ENCODE results near the gene RNF151.
A peak's percentile ranks its signal among the peaks of the same experiment; 100 is the strongest.

Gene RNF151

DNA sequence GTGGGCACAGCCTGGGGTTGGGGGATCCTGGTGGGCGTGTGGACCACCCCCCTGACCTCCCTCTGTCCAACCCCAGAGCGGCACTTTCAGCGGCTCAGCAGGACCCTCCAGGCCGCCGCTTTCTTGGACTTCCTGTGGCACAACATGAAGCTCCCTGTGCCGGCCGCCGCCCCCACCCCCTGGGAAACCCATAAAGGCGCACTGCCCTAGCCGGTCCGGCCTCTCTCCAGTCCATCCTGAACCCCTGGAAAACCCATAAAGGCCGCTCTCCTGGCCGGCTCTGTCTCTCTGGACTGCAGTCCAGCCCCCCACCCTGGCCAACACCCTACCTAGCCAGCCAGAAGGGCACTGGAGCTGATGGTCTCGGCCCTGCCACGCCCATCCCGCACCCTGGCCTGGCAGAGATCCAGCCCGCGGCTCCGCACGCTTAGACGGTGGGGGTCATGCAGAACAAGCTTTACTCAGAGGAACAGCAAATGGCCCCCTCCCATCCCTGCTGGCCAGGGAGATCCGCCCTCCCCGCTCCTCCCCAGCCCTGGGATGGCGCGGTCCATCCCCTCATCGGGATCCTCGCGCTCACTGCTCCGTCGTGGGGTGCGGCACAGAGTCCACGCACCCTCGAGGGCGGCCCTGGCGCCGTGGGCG lies 11.9 kb downstream of the RNF151 start:
- no peak for DNase-seq

DNA sequence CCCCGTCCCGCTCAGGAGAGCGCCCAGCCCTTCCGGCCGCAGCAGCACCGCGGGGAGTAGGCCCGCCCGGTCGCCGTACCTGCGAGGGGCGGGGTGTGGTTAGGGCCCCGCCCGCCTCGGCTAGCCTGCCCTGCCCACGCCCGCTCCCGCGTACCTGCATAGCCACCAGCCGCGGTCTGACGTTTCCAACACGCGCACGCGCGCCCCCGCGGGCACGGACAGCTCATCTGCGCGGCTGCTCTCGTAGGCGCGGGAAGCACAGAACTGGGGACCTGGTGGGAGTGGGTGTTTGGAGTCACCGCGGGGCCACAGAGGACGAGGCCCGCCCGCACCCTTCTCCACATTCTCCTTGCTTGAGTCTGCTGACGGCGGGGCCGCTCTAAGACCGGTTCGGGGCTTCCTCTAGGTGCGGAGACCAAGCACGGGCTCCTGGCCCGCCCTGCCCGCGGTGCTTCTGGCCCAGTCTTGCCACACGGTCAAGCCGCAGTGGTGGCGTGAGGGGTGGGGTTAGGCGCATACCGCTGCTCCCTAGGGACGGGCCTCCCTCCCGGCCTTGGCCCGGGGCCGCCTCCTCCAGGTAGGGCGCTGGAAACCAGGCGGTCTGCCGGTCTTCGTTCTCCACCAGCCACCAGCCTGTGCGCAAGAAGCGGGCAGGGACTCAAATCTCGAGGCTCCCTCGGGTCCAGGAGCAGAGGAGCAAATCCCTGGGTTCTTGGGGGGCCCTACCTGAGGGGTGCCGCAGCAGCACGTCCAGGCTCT lies 12.8 kb downstream of the RNF151 start:
- DNase-seq, result no peak

DNA sequence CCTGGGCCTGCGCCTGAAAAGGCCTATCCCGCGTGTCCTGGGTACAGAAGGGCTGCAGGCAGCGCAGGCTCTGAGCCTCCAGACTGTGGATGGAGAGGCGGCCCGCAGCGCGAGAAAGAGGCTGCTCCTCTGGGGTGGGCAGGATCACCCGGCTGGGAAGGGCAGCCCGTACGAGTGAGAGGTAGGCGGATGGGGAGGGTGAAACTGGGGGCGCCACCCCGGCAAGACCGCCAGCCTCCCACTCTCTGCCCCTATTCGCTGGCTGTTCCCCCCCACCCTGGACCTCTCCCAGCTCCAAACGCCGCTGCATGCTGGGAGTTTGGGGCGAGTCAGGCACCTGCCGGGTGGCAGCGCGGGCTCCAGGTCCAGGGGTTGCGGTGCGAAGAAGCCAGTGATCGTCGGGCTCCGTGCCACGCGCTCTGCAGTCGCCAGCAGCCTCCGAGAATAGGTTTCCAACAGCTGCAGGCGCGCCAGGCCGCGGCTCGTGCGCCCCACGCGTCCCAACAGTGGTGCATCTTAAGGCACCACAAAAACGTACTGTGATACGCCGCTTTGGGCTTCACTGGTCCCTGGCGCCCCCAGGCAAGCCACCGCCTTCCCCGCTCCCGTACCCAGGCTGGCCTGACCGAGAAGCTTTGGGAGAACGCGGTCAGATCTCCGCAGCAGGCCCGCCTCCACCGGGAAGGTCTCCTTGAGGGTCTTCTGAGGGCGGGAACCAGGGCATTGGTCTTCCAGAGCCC lies 13.5 kb downstream of the RNF151 start:
- DNase-seq, result no peak

DNA sequence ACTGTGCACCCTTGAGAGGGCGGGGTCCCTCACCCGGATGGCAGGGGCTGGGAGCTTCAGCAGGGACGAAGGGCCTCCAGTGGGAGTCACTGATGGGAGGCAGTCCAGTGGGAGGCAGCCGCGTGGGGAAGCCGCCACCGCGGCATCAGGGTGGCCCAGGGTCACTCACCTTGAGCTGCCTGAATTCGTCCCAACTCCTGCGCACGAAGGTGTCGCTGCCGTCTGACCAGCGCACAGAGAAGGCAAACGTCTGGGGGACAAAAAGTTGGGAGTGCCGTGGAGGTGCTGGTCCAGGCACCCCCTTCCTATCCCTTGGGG lies 14.1 kb downstream of the RNF151 start:
- no peak for DNase-seq

DNA sequence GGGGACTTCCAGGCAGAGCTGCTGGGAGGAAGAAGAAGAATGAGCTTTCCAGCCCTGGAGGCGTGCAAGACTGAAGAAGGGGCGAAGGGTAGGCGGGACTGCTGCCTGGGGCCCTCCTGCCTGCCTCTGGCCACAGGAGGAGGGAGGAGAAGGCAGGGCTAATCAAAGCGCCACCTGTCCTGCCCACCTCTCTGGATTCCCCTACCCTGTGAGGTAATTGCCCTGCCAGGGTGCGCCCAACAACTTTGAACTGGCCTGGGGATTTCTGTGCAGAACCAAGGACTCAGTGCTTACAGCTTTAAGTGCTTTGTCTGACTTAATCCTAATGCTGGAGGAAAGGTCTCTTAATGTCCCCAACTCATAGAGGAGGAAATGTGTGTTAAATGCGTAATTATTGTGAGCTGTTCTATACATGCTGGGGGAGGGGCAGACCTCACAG lies 14.8 kb downstream of the RNF151 start, which contains the start of gene NOXO1:
NOXO1 (minus strand) TSS at position 72 of the 439 bp plus-strand sequence. CDS start 290 bp downstream, outside the sequence.
- DNase-seq, result no peak

DNA sequence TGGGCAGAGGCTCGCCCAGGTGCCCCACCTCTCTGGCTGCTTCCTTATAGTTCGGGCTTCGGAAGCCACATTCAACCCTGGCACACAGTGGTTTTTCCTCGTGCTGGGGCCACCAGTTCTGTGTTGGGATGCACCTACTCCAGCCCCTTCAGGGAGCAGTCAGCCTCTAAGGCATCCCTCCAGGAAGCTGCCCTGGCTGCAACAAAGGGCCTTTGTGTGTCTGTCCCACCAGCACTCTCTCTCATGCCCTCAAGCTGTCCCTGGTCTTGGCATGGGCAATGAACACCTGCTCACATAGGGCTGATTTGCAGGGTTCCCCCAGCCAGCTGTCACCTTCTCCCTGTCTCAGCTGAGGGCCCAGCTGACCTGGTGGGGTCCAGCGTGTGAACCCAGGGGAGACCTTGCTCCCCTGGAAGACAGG lies 15.4 kb downstream of the RNF151 start:
- no peak for DNase-seq

DNA sequence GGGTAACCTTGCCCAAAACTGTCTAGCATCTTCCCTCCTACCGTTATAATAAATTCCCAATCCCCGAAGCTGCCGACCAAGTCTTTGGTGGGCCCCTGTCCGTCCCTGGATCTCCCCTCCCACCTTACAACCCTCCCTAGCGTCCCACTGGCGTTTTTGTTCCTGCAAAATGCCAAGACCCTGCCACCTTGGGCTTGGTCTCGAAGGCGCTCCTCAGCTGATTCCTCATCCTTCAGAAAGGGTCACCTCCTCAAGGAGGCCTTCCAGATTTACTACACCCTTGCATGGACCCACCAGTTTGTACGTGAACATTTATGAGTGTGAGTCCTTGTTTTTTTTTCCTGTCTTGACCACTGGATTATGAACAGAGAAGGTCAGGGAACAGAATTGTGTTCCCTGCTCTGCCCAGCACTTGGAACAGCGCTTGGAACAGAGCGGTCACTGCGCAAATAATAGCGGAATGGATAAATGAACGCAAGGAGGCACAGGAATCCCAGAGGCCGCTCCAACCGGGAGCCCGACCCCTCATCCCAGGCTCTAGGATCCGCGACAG lies 16.4 kb downstream of the RNF151 start:
- DNase-seq, result no peak

DNA sequence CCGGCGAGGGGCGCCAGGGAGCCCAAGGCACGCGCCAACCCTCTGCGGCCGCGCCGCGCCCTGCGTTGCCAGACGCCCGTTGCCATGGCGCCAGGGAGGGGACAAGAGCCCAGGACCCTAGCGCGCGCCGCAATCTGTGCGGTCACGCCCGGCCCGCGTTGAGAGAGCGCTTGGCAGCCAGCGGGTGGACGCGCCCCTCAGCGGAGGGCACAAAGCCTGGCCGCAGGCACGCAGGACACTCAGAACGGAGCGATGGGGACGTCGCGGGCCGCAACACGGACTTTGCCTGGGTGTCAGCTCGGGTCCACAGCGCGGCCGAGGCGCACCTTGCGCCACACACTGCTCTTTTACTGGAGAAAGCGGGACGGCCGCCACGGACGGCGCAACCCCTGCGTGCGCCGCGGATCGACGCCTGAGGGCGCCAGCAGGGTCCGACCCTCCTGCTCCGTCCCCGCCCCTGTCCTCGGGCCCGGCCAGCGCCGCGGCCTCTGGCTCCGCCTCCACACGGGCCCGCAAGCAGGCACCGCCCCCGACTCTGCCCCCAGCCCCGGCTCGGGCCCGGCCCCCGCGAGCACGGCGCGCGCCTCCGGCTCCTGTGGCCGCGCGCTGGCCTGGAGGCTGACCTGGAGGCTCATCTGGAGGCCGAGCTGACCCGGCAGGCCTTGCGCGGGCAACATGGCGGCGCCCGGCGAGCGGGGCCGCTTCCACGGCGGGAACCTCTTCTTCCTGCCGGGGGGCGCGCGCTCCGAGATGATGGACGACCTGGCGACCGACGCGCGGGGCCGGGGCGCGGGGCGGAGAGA lies 17.1 kb downstream of the RNF151 start, which contains the start of gene GFER:
GFER (plus strand) TSS at position 650 of the 803 bp plus-strand sequence; CDS start at position 676, 26 bp downstream.
- peak; percentile 36 for DNase-seq

DNA sequence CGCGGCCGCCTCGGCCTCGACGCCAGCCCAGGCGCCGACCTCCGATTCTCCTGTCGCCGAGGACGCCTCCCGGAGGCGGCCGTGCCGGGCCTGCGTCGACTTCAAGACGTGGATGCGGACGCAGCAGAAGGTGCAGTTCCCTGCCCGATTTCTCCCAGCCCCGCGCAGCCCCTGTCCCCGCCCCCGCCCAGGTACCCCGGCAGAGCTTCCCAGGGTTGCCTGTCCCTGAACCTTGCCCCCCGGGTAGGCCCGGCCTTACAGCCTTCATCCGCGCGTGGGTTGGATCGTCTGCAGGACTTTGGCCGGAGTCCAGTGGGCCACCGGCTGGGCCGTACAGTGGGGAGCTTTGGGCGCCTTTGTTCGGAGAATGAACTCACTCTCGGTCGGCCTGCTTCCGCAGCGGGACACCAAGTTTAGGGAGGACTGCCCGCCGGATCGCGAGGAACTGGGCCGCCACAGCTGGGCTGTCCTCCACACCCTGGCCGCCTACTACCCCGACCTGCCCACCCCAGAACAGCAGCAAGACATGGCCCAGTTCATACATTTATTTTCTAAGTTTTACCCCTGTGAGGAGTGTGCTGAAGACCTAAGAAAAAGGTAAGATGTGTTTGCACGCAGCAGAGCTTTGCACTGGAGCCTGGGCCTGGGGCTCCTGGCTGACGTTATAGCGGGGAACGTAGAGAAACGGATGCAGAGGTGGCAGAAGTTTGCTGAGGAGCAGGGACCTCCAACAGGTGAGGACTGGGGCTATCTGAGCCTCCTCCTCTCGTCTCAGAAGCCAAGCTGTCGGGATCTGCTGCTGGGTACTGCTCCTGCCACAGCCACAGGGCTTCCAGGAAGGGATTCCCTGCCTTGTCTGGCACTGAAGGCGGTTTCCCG lies 17.9 kb downstream of the RNF151 start:
- DNase-seq, result no peak

DNA sequence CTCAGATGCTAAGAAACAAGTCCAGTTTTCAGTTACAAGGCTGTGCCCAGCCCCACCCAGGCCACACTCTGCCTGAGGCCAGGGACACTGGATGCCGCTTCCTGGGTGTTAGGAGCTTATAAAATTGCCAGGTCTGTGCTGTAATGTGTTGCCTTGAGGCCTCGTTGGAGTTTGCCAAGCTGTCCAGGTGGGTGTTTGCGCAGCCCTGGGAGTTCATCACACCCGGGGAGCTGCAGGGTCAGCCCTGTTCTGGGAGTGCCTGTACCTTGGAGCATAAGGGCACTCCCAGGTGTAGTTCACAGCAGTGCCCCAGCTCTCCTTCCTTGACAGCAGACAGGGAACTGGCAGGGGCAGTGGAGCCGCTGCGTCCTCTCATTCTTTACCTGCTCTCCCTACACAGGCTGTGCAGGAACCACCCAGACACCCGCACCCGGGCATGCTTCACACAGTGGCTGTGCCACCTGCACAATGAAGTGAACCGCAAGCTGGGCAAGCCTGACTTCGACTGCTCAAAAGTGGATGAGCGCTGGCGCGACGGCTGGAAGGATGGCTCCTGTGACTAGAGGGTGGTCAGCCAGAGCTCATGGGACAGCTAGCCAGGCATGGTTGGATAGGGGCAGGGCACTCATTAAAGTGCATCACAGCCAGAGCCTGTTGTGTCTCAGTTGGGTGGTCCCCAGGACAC lies 19.0 kb downstream of the RNF151 start:
- DNase-seq, result no peak

DNA sequence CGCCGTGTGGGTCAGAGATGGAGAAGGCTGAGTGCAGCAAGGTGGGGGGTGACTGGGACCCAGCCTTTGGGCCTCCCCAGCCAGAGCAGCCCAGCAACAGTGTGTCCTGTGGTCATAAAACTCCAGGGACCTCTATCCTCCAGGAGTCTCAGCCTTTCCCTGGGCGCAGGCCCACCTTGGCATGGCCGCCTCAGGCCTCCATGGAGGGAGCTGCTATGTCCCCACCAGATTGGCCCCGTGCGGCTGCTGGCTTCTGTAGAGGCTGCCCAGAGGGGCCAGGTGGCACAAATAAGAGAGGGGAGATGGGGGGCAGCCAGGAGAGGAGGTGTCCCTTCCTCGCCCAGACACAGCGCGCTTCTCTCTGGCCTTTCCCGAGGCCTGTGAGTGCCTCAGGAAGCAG lies 20.5 kb downstream of the RNF151 start:
- no peak for DNase-seq

DNA sequence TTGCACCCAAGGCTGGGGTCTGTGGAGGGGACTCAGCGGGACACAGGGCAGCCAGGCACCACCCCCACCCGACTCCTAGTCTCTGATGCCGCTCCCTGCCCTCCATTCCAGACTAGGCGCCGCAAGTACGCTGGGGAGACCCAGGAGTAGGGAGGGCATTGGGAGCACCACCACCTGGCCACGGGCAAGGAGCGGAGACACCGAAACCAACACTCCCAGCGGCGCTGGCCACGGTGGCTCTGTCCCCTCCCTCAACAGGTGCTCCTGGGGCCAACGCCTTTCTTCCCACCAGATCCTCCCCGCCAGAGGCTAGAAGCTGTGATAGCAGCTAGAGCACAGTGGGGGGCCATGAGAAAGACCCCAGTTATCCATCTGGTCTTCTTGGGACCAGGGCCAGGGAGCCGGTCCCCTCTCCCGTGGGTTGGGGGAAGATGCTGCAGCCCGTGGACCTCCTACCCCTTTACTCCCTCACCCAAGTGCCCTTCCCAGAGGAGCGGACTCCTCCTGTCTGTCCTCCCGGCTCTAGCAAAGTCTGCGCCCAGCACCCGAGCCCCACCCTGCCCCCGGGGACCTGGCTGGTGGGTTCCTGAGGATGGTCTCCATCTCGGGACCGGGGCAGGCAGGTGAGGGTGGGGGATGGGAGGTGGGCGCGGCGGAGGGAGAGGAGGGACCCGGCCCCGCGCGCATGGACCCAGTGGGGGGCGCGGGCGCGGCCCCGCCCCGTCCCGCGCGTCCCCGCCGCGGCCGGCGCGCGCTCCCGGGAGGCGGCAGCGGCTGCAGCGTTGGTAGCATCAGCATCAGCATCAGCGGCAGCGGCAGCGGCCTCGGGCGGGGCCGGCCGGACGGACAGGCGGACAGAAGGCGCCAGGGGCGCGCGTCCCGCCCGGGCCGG lies 22.8 kb downstream of the RNF151 start, which contains the start of gene SYNGR3:
SYNGR3 (plus strand) TSS at position 762 of the 892 bp plus-strand sequence. CDS start 133 bp downstream, outside the sequence.
- DNase-seq, result no peak

DNA sequence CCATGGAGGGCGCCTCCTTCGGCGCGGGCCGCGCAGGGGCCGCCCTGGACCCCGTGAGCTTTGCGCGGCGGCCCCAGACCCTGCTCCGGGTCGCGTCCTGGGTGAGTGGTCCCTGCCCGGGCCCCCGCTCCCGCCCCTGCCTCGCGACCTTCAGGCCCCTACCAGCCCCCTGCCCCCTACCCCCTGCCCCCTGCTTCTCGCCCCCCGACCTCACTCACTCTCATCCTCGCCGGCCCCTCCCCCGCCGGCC lies 23.4 kb downstream of the RNF151 start:
- no peak for DNase-seq

DNA sequence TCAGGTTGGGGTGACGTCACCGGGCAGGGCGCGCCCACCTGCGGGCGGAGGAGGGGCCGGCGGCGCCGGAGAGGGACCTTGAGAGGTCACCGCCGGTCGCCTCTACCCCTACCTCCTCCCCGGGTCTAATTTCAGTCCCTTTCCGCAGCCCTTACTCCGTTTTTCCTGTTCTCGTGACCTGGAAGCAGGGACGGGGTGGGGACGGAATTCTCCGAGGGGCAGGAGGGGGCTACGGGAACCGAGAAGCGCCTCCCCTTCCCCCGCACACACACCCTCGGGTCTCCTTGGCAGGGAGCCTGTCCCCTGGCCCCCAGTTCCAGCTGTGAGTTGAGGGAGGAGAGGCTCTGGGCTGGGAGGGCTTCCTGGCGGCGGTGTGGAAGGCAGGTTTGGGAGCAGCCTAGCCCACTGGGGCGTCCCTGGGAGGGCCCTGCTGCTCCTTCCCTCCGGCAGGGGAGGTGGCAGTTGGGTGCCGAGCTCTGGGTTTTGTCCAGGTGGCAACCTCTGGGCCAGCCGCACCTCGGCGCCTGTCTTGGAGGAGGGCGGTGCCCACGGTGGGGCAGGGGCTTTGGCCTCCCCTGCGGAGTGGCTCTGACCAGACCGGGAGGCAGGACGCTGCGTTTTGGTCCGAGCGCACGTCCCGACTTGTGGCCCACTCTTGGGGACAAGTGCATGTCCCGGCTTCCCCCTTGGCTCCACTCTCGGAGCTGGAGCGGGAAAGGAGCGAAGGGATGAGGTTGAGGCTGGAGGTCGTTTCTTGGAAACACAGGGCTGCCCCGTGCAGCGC lies 23.9 kb downstream of the RNF151 start:
- no peak for DNase-seq

DNA sequence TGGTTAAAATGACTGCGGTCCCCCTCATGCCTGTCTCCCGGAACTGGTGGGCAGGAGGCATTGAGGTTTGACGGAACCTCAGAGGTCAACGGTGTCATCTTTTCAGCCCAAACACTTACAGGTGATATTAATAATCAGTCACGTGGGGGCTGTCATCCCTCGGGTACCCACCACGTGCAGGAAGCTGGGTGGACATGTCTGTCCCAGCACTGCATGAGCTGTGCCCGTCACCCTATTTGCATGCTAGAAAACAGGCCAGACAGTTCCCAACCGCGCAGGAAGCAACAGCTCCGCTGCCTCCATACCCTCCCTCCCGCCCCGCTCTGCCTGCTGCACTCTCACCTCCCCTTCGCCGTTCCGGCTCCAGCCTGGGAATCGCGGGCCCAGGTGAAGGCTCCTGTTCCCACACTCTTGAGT lies 24.5 kb downstream of the RNF151 start:
- DNase-seq, result peak; percentile 45

DNA sequence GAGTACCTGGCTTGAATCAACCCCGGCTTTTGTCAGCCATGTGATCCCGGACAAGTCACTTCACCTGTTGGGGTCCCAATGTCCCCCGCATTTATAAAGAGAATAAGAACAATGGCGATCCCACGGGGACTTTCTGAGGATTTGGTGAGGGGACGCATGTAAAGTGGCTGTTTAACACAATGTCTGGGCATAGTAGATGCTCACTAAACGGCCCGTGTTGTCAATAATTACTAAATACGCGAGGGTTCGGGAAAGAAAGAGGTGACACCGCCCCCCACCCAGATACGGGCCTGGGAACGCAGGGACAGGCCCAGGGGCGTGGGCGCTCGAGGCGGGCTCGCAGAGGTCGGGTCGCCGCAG lies 24.9 kb downstream of the RNF151 start:
- DNase-seq, result no peak

DNA sequence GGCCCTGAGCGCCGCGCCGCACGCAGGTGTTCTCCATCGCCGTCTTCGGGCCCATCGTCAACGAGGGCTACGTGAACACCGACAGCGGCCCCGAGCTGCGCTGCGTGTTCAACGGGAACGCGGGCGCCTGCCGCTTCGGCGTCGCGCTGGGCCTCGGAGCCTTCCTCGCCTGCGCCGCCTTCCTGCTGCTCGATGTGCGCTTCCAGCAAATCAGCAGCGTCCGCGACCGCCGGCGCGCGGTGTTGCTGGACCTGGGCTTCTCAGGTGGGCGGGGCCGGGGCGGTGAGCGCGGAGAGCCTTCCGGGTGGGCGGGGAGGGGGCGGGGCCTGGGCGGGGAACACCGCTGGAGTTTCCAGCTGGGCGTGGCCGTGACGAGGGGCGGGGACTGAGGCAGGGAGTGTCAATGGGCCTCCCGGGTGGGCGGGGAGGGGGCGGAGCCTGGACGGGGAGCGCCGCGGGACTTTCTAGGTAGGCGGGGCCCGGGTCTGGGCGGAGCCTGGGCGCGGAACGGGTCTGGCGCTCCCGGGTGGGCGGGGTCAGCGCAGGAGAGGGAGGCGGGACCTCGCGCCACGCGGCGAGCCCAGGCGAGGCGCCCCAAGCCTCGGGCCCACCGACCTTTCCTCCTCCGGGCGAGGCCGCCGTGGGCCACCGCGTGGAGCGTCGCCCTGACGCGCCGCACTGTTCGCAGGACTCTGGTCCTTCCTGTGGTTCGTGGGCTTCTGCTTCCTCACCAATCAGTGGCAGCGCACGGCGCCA lies 25.5 kb downstream of the RNF151 start:
- peak; percentile 97 for DNase-seq

DNA sequence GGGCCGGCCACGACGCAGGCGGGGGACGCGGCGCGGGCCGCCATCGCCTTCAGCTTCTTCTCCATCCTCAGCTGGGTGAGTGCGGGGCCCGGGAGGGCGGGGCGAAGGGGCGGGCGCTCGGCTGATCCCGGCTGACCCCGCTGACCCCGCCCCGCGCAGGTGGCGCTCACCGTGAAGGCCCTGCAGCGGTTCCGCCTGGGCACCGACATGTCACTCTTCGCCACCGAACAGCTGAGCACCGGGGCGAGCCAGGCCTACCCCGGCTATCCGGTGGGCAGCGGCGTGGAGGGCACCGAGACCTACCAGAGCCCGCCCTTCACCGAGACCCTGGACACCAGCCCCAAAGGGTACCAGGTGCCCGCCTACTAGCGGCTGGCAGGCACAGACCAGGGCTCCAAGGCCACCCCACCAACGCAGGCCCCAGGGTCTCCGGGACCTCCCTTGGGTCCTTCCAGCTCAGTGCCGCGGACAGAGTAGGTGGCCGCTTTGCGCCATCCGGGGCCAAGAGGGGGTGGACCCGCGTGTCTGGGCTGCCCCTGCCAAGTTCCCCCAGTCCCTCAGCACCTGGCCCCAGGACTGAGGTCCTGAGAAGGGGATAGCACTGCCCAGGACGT lies 26.2 kb downstream of the RNF151 start:
- no peak for DNase-seq

Measured in effector CD4-positive, alpha-beta T cell (primary cell).